NCI-H2107 treated with DMSO at 0.1 percent for 48 hours (cell line): ENCODE results near the gene CDH12.
"Not testable (repeated sequence)": the region's sequence is repeated elsewhere in the genome, so short reads cannot be mapped to it uniquely, and the experiment has no call there.

Experiments
- DNase-seq: peaks from one replicate; lab custom pipeline; 2025; ENCODE audit not compliant: unreplicated experiment; lab: John Stamatoyannopoulos, UW

The CDH12 gene

GRCh38 chr5:22852807-22853660 lies at the start of gene CDH12:
Gene CDH12 (minus strand): TSS chr5:22853344.
- no peak for DNase-seq

GRCh38 chr5:22901885-22902284 lies 48.7 kb upstream of the CDH12 start:
- no peak for DNase-seq

GRCh38 chr5:22900801-22901310 lies 47.7 kb upstream of the CDH12 start:
- no peak for DNase-seq

- no peak for DNase-seq
Observed at GRCh38 chr5:22899341-22899740, 46.2 kb upstream of the CDH12 start.

GRCh38 chr5:22896152-22896551 lies 43.0 kb upstream of the CDH12 start:
- DNase-seq, result no peak

- no peak for DNase-seq
Observed at GRCh38 chr5:22892441-22892840, 39.3 kb upstream of the CDH12 start.

- no peak for DNase-seq
Observed at GRCh38 chr5:22889720-22890119, 36.6 kb upstream of the CDH12 start.

GRCh38 chr5:22887566-22887965 lies 34.4 kb upstream of the CDH12 start:
- DNase-seq, result no peak

- not testable (repeated sequence) for DNase-seq
Observed at GRCh38 chr5:22858911-22859310, 5.8 kb upstream of the CDH12 start.

GRCh38 chr5:22855824-22856223 lies 2.7 kb upstream of the CDH12 start:
- DNase-seq, result no peak

GRCh38 chr5:22850981-22851380 lies 2.2 kb downstream of the CDH12 start:
- no peak for DNase-seq

GRCh38 chr5:22846693-22847092 lies 6.5 kb downstream of the CDH12 start:
- no peak for DNase-seq

- no peak for DNase-seq
Observed at GRCh38 chr5:22844636-22845035, 8.5 kb downstream of the CDH12 start.

GRCh38 chr5:22844155-22844554 lies 9.0 kb downstream of the CDH12 start:
- no peak for DNase-seq

GRCh38 chr5:22842574-22842973 lies 10.6 kb downstream of the CDH12 start:
- no peak for DNase-seq

GRCh38 chr5:22837803-22838202 lies 15.3 kb downstream of the CDH12 start:
- DNase-seq, result no peak

- DNase-seq, result no peak
Observed at GRCh38 chr5:22835686-22836085, 17.5 kb downstream of the CDH12 start.

- no peak for DNase-seq
Observed at GRCh38 chr5:22793463-22793862, 59.7 kb downstream of the CDH12 start.

GRCh38 chr5:22787807-22788206 lies 65.3 kb downstream of the CDH12 start:
- no peak for DNase-seq

GRCh38 chr5:22787398-22787797 lies 65.7 kb downstream of the CDH12 start:
- DNase-seq, result no peak

GRCh38 chr5:22780756-22781155 lies 72.4 kb downstream of the CDH12 start:
- no peak for DNase-seq

GRCh38 chr5:22779499-22779898 lies 73.6 kb downstream of the CDH12 start:
- DNase-seq, result no peak

GRCh38 chr5:22776285-22776684 lies 76.9 kb downstream of the CDH12 start:
- DNase-seq, result no peak
